Epidermal melanocyte (primary cell): ENCODE measurements around the gene TPRX1.
A peak's percentile ranks its signal among the peaks of the same experiment; 100 is the strongest.
"Not testable (repeated sequence)": the region's sequence is repeated elsewhere in the genome, so short reads cannot be mapped to it uniquely, and the experiment has no call there.

Experiments
- DNase-seq: peaks from one replicate; pipeline ENCODE4 v3.0.0; 2011; ENCODE audit warnings: low spot score; ENCODE audit not compliant: insufficient read length

TPRX1 gene

GRCh38 chr19:47802521-47803043 lies 1.8 kb downstream of the TPRX1 start:
- DNase-seq, result no peak

GRCh38 chr19:47801270-47801669 lies 3.1 kb downstream of the TPRX1 start:
- no peak for DNase-seq

- DNase-seq, result no peak
Measured at GRCh38 chr19:47798904-47799266, 5.5 kb downstream of the TPRX1 start.

- no peak for DNase-seq
Measured at GRCh38 chr19:47797996-47798903, 6.1 kb downstream of the TPRX1 start.

GRCh38 chr19:47796785-47797184 lies 7.6 kb downstream of the TPRX1 start:
- no peak for DNase-seq

- no peak for DNase-seq
Measured at GRCh38 chr19:47794526-47794925, 9.8 kb downstream of the TPRX1 start.

- DNase-seq, result no peak
Measured at GRCh38 chr19:47792616-47793015, 11.7 kb downstream of the TPRX1 start.

GRCh38 chr19:47790398-47790814 lies 13.9 kb downstream of the TPRX1 start:
- peak; percentile 76 for DNase-seq

GRCh38 chr19:47789811-47790210 lies 14.5 kb downstream of the TPRX1 start:
- not testable (repeated sequence) for DNase-seq

- DNase-seq, result not testable (repeated sequence)
Measured at GRCh38 chr19:47787307-47787706, 17.0 kb downstream of the TPRX1 start.

- DNase-seq, result no peak
Measured at GRCh38 chr19:47786566-47786965, 17.8 kb downstream of the TPRX1 start.

- no peak for DNase-seq
Measured at GRCh38 chr19:47781590-47782262, 22.6 kb downstream of the TPRX1 start.

GRCh38 chr19:47780215-47780551 lies 24.2 kb downstream of the TPRX1 start:
- no peak for DNase-seq

- DNase-seq, result no peak
Measured at GRCh38 chr19:47779524-47780214, 24.7 kb downstream of the TPRX1 start.

GRCh38 chr19:47778954-47779351 lies 25.4 kb downstream of the TPRX1 start:
- no peak for DNase-seq

GRCh38 chr19:47778049-47778953 lies 26.1 kb downstream of the TPRX1 start, which contains the start of gene SELENOW:
SELENOW (plus strand) TSS chr19:47778703; CDS start chr19:47778786, 83 bp downstream.
- peak; percentile 67 for DNase-seq

- not testable (repeated sequence) for DNase-seq
Measured at GRCh38 chr19:47777245-47778048, 26.9 kb downstream of the TPRX1 start.

GRCh38 chr19:47776568-47776967 lies 27.8 kb downstream of the TPRX1 start:
- DNase-seq, result no peak

- not testable (repeated sequence) for DNase-seq
Measured at GRCh38 chr19:47771291-47771690, 33.1 kb downstream of the TPRX1 start.

GRCh38 chr19:47769534-47769933 lies 34.8 kb downstream of the TPRX1 start:
- no peak for DNase-seq
